Pancreas (tissue), 10 donors: Measurements from ENCODE around the gene CCDC102A. TPM values are rescaled to one million over a fixed set of nuclear protein-coding genes. Genes with fewer than 3 reads are reported as not detected.

ENCODE experiments used
- ATAC-seq, 4 donors: fragments of 200-7000 bp; cut with Tn5 transposase; one replicate each; pipeline versions ENCODE4 v1.8.0 to v1.9.1; 2020; ENCODE audit warnings: mild to moderate bottlenecking in 4 of 4, moderate library complexity in 4 of 4
- DNase-seq, 6 donors: peaks; one replicate each; pipeline ENCODE4 v3.0.0-alpha.2; 2020
- FAIRE-seq: peaks from 2 replicates; lab custom pipeline; 2012; peaks lifted over from hg19 to GRCh38; lab: Jason Lieb, UNC
- H3K27ac ChIP-seq, 4 donors: fragments of 200-600 bp; sonication (generic); 1 replicate in 3 of 4; 2 replicates in 1 of 4; pipeline versions ENCODE4 v1.5.0 to v1.8.0; 2020
- H3K27me3 ChIP-seq, 4 donors: fragments of 200-600 bp; one replicate each; pipeline ENCODE4 v1.8.0; 2021
- H3K36me3 ChIP-seq, 3 donors: fragments of 200-600 bp; sonication (generic) in 1 of 3; one replicate each; pipeline versions ENCODE4 v1.5.0 to v1.8.0; 2020 to 2021
- H3K4me1 ChIP-seq, 3 donors: fragments of 200-600 bp; one replicate each; pipeline ENCODE4 v1.8.0; 2021
- H3K4me3 ChIP-seq, 4 donors: fragments of 200-600 bp; sonication (generic) in 2 of 4; one replicate each; pipeline versions ENCODE4 v1.5.0 to v1.8.0; 2020 to 2021
- H3K9me3 ChIP-seq, 4 donors: fragments of 200-600 bp; one replicate each; pipeline ENCODE4 v1.8.0; 2021
- WGBS, 2 donors: extraction: QIAGEN DNeasy Blood & Tissue Kit; methylation state at CpG; one replicate each; pipeline ENCODE4 v1.1.7; 2013; 5-methylcytosine and 5-hydroxymethylcytosine counted together
- intact Hi-C, 3 donors: fragments of 100-400 bp; cut with DNase I; formaldehyde crosslinking; loops; one replicate each; pipeline versions ENCODE4 v1.11.1 to v1.14.2; 2022
- polyA plus RNA-seq, 2 donors: library from polyadenylated mRNA; stranded (reverse); fragments of 200-250 nt; gene quantifications; one replicate each; pipeline ENCODE4 v1.2.3, GENCODE V29; 2013
- total RNA-seq, 6 donors: library from RNA; stranded (reverse); fragmentation: NEBNext Ultra II Directional in 4 of 6; extraction: Animal tissue kit (Norgen Biotek cat#: 25700) in 4 of 6; gene quantifications; one replicate each; pipeline versions ENCODE4 v1.2.1 to v1.2.4, GENCODE V29; 2021 to 2023
- TF ChIP-seq, protein P1 (sequence below), 4 donors: fragments of 200-600 bp; sonication (generic) in 3 of 4; IDR thresholded peaks; one replicate each; pipeline versions ENCODE4 v1.5.0 to v1.8.0; 2021; ENCODE audit warnings: antibody characterized with exemption in 4 of 4
- donor health status: healthy with polysubstance abuse.
- donor health status: DM: no; HTN: no; CAD: no; lungs with moderate emphysema.
- donor health status: DM: no; HTN: no; CAD: no.
- donor health status: control.
- donor health status: control.
- donor health status: Bipolar disorder and iron deficiency.
- donor health status: DM: yes; HTN: yes; CAD: no.
- donor health status: DM: no; HTN: no; CAD: no.
- donor health status: DM: no; HTN: no; CAD: no.
- donor health status: DM: yes; HTN: yes; CAD: no.

The CCDC102A gene
- total and polyA plus RNA-seq, 8 donors = 2.2 to 5.8 (median 2.9) TPM

DNA sequence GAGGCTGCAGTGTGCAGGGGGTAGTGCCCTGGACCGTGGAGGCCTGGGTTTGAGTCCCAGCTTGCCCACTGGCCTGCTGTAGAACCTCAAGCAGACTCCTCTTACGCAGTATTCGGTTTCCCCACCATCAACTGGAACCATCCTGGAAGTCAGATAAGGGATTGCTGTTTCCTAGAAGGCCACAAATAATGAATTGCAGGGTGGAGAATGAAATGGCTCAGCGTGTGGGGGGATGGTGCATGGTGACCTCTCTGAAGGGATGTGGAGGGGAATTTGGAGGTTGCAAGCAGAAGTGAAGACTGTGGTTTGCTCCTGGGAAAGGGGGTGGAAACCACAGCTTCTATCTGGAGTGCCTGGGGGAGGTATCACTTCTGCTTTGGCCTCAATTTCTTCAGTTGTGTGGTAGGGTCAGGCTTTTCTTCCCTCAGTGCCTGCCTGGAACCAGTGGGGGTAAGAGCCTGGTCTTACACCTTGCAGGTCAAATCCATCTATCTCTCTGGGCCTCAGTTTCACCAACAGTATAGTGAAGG lies 7.8 kb upstream of the CCDC102A start:
- Histone ChIP-seq H3K4me1 (no peaks in the 10 kb centered on the region), H3K4me3 (no peak overlapping the region), H3K27ac (no peak overlapping the region), H3K9me3 (no peaks in the 10 kb centered on the region), H3K27me3 (no peaks in the 10 kb centered on the region), H3K36me3 (no peaks in the 10 kb centered on the region)
- DNase-seq (no peak), ATAC-seq (peak in 2 of 4 donors; percentile 46 to 73), FAIRE-seq (no peak)
- WGBS, 2 donors = 82% methylated on average over 4 of the region's 4 CpGs
- intact Hi-C loops = no loop called here
- TF ChIP-seq, protein P1, sequence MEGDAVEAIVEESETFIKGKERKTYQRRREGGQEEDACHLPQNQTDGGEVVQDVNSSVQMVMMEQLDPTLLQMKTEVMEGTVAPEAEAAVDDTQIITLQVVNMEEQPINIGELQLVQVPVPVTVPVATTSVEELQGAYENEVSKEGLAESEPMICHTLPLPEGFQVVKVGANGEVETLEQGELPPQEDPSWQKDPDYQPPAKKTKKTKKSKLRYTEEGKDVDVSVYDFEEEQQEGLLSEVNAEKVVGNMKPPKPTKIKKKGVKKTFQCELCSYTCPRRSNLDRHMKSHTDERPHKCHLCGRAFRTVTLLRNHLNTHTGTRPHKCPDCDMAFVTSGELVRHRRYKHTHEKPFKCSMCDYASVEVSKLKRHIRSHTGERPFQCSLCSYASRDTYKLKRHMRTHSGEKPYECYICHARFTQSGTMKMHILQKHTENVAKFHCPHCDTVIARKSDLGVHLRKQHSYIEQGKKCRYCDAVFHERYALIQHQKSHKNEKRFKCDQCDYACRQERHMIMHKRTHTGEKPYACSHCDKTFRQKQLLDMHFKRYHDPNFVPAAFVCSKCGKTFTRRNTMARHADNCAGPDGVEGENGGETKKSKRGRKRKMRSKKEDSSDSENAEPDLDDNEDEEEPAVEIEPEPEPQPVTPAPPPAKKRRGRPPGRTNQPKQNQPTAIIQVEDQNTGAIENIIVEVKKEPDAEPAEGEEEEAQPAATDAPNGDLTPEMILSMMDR (IDR thresholded peaks at IDR 0.05) = no peak

DNA sequence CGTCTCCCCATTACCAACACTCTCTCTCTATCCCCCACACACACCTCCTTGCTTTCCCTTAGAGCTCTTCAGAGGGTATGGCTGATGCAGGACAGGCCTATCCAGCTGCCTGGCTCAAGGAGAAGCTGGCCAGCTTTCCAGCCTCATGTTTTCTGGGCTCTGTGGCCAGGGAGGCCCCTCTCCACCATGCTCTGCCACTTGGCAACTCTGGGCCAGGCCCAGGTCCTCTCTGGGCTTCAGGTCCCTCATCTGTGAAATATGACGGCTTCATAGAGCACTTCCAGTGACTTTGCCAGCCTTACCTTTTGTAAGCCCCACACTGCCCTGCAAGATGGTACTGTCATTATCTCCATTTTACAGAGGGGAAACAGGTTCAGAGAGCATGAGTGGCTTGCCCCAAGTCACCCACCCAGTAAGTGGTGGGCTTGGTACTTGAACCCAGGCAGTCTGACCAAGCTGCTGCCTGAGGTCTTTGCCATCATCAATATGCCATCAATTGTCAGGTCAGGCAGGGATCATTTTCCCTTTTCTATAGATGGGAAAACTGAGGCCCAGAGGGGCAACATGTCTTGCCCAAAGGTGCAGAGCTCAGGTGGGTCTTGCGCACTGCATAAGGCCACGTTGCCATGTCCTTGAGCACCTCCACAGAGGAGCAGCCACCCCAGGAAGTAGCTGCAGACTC lies 5.5 kb upstream of the CCDC102A start:
- ATAC-seq (no peak), FAIRE-seq (no peak), DNase-seq (peak in 1 of 6 donors; percentile 3)
- H3K27me3 ChIP-seq = no peaks in the 10 kb centered on the region
- 76 to 84% methylated on average over 4 of the region's 4 CpGs for WGBS, 2 donors
- no peaks in the 10 kb centered on the region for H3K9me3 ChIP-seq
- H3K4me3 ChIP-seq = no peak overlapping the region
- no peak overlapping the region for H3K27ac ChIP-seq
- intact Hi-C loops = no loop called here
- H3K36me3 ChIP-seq = no peaks in the 10 kb centered on the region
- no peaks in the 10 kb centered on the region for H3K4me1 ChIP-seq
- TF ChIP-seq, protein P1 (IDR thresholded peaks at IDR 0.05) = no peak

DNA sequence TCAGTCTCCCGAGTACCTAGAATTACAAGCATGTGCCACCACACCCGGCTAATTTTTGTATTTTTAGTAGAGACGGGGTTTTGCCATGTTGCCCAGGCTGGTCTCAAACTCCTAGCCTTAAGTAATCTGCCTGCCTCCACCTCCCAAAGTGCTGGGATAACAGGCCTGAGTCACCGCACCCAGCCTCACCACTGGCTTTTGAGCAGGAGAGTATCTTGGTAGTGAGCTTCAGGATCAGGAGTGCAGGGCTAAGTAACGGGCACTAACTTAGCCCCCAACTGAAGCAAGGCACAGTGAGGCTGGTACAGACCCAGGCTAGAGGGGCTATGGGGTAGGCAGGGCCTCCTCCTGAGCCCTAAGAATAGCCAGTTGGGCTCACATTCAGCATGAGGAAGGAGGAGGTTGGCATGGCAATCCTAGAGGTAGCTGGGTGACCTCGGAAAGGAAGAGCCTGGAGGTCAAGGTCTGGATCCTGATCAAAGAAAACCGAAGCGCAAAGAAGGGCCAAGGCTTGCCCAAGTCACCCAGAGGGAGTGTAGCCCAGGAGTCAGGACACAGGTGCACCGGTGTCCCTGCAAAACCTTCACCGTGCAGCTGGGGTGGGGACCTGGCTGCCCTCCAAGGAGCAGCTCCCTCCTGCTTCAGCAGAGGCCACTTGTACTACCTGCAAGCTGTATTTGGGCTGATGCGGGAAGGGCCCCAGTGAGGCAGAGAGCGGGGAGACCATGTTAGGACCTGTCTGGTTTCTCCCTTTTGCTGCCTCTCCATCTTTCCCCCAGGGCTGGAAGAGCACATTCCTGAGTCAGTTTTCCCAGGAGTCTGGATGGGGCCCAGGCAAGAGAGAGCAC lies 4.8 kb upstream of the CCDC102A start:
- TF ChIP-seq, protein P1 (IDR thresholded peaks at IDR 0.05) = no peak
- Histone ChIP-seq H3K4me3 (no peak overlapping the region), H3K27me3 (no peaks in the 10 kb centered on the region), H3K9me3 (no peaks in the 10 kb centered on the region), H3K36me3 (no peaks in the 10 kb centered on the region), H3K27ac (no peak overlapping the region), H3K4me1 (no peaks in the 10 kb centered on the region)
- 68 to 70% methylated on average over 12 of the region's 12 CpGs for WGBS, 2 donors
- FAIRE-seq = no peak
- no peak for ATAC-seq
- intact Hi-C loops = no loop called here
- no peak for DNase-seq

DNA sequence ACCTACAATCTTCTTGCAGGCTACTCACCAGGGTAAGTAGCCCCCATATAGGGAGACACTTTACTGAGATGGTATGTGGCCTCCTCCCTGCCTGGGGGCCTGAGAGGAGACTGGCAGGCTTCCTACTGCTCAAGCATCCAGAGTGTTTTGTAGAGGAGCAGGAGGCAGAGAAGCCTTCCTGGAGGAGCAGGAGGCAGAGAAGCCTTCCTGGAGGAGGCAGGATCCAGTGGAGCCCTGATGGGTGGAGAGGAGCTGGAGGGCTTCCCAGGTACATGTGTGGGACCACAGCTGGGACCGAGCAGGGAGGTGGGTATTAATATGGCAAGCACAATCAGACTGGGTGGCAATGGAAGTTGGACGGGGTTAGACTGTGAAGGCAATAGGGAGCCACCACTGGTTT lies 4.0 kb upstream of the CCDC102A start:
- no peaks in the 10 kb centered on the region for H3K27me3 ChIP-seq
- DNase-seq = no peak
- H3K4me1 ChIP-seq = peaks cover 0 to under 1% (median 0%) of the 10 kb centered on the region in 3 donors
- WGBS, 2 donors = 69 to 85% methylated on average over 2 of the region's 2 CpGs
- H3K9me3 ChIP-seq = no peaks in the 10 kb centered on the region
- no peak for FAIRE-seq
- no peak for ATAC-seq
- H3K36me3 ChIP-seq = no peaks in the 10 kb centered on the region
- TF ChIP-seq, protein P1 (IDR thresholded peaks at IDR 0.05) = no peak
- H3K27ac ChIP-seq = no peak overlapping the region
- intact Hi-C loops = no loop called here
- no peak overlapping the region for H3K4me3 ChIP-seq
